ENCODE measurements around the gene KRTAP19-7.

The KRTAP19-7 gene

GRCh38 chr21:30518876-30519275, 42.2 kb downstream of the KRTAP19-7 start:
- no peak for ATAC-seq

GRCh38 chr21:30515681-30516080, 45.4 kb downstream of the KRTAP19-7 start:
- no peak for ATAC-seq

More at GRCh38 chr21:30518876-30519275, 42.2 kb downstream of the KRTAP19-7 start:
- TF ChIP-seq GLIS3 (CRISPR knock-in tag; IDR thresholded peaks at IDR 0.05) = no peak
- no peak for TF ChIP-seq ZC3H10 (CRISPR knock-in tag; IDR thresholded peaks at IDR 0.05)
- no peak for TF ChIP-seq CREB5 (CRISPR knock-in tag; IDR thresholded peaks at IDR 0.05; ENCODE audit: low read depth)
- no peak for TF ChIP-seq PATZ1 (CRISPR knock-in tag; IDR thresholded peaks at IDR 0.05; ENCODE audit: borderline replicate concordance)
- TF ChIP-seq ZNF70 (CRISPR knock-in tag; IDR thresholded peaks at IDR 0.05) = no peak
- TF ChIP-seq, protein P1, sequence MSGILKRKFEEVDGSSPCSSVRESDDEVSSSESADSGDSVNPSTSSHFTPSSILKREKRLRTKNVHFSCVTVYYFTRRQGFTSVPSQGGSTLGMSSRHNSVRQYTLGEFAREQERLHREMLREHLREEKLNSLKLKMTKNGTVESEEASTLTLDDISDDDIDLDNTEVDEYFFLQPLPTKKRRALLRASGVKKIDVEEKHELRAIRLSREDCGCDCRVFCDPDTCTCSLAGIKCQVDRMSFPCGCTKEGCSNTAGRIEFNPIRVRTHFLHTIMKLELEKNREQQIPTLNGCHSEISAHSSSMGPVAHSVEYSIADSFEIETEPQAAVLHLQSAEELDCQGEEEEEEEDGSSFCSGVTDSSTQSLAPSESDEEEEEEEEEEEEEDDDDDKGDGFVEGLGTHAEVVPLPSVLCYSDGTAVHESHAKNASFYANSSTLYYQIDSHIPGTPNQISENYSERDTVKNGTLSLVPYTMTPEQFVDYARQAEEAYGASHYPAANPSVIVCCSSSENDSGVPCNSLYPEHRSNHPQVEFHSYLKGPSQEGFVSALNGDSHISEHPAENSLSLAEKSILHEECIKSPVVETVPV (CRISPR knock-in tag; IDR thresholded peaks at IDR 0.05) = no peak
- no peak for TF ChIP-seq ISL1 (CRISPR knock-in tag; IDR thresholded peaks at IDR 0.05)
- no peak for TF ChIP-seq ZNF565 (CRISPR knock-in tag; conservative IDR thresholded peaks at IDR 0.05; ENCODE audit: low read depth)
- TF ChIP-seq ZFP30 (CRISPR knock-in tag; IDR thresholded peaks at IDR 0.05) = no peak
- no peak for TF ChIP-seq ARNTL (CRISPR knock-in tag; IDR thresholded peaks at IDR 0.05; ENCODE audit: borderline replicate concordance, low read depth)
- TF ChIP-seq ZNF8 (CRISPR knock-in tag; IDR thresholded peaks at IDR 0.05) = no peak
- TF ChIP-seq TCF4 (CRISPR knock-in tag; IDR thresholded peaks at IDR 0.05; ENCODE audit: borderline replicate concordance) = no peak
- no peak for TF ChIP-seq ZFP3 (CRISPR knock-in tag; IDR thresholded peaks at IDR 0.05)
- no peak for TF ChIP-seq TOX (CRISPR knock-in tag; IDR thresholded peaks at IDR 0.05; ENCODE audit: borderline replicate concordance)

More at GRCh38 chr21:30515681-30516080, 45.4 kb downstream of the KRTAP19-7 start:
- TF ChIP-seq CSDC2 (CRISPR knock-in tag; IDR thresholded peaks at IDR 0.05) (no peak), CREB5 (CRISPR knock-in tag; IDR thresholded peaks at IDR 0.05; ENCODE audit: low read depth) (no peak), SNAI2 (CRISPR knock-in tag; IDR thresholded peaks at IDR 0.05) (no peak), ZFP3 (CRISPR knock-in tag; IDR thresholded peaks at IDR 0.05) (no peak), TOX (CRISPR knock-in tag; IDR thresholded peaks at IDR 0.05; ENCODE audit: borderline replicate concordance) (no peak), ZFP30 (CRISPR knock-in tag; IDR thresholded peaks at IDR 0.05) (no peak), BACH2 (CRISPR knock-in tag; IDR thresholded peaks at IDR 0.05; ENCODE audit: borderline replicate concordance) (no peak), TCF4 (CRISPR knock-in tag; IDR thresholded peaks at IDR 0.05; ENCODE audit: borderline replicate concordance) (no peak), GLIS3 (CRISPR knock-in tag; IDR thresholded peaks at IDR 0.05) (no peak), ZNF8 (CRISPR knock-in tag; IDR thresholded peaks at IDR 0.05) (no peak), ZNF70 (CRISPR knock-in tag; IDR thresholded peaks at IDR 0.05) (no peak), OSR1 (CRISPR knock-in tag; IDR thresholded peaks at IDR 0.05) (no peak), ESRRG (CRISPR knock-in tag; IDR thresholded peaks at IDR 0.05) (no peak), PATZ1 (CRISPR knock-in tag; IDR thresholded peaks at IDR 0.05; ENCODE audit: borderline replicate concordance) (no peak), POU6F1 (CRISPR knock-in tag; IDR thresholded peaks at IDR 0.05; ENCODE audit: borderline replicate concordance, low read depth) (no peak), PPARA (CRISPR knock-in tag; IDR thresholded peaks at IDR 0.05; ENCODE audit: borderline replicate concordance) (no peak), RARB (CRISPR knock-in tag; IDR thresholded peaks at IDR 0.05) (no peak)

Data from SK-N-SH treated with all-trans-retinoic acid at 6 μM for 48 hours (cell line).